Activated CD4-positive, alpha-beta T cell treated with anti-CD3 and anti-CD28 coated beads, Interleukin-2, amount 10 ng/mL, durations not matched to agents 7 days and 5 days (primary cell): ENCODE data around the gene MAP3K14. TPM values are rescaled to one million over a fixed set of nuclear protein-coding genes. Genes with fewer than 3 reads are reported as not detected.

Source experiments
- CTCF ChIA-PET: fragments of 350-600 bp; sonication (Branson Sonifier 250); formaldehyde crosslinking; loops from one replicate; lab custom pipeline; 2021; ENCODE audit warnings: antibody characterized with exemption; lab: Charles Lee
- POLR2A ChIA-PET: fragments of 350-600 bp; sonication (Branson Sonifier 250); formaldehyde crosslinking; loops from one replicate; lab custom pipeline; 2021; ENCODE audit warnings: antibody characterized with exemption; lab: Charles Lee
- DNase-seq: peaks from one replicate; pipeline ENCODE4 v3.0.0-alpha.2; 2020
- H3K27ac Mint-ChIP-seq: one replicate; pipeline ENCODE4 v1.8.0; 2021; ENCODE audit warnings: mild to moderate bottlenecking, moderate library complexity, mixed read lengths
- H3K27me3 Mint-ChIP-seq: one replicate; pipeline ENCODE4 v1.8.0; 2021; ENCODE audit warnings: mixed read lengths
- H3K36me3 Mint-ChIP-seq: one replicate; pipeline ENCODE4 v1.8.0; 2021; ENCODE audit warnings: low read depth, mixed read lengths
- H3K4me1 Mint-ChIP-seq: one replicate; pipeline ENCODE4 v1.8.0; 2021; ENCODE audit warnings: mixed read lengths
- H3K4me3 Mint-ChIP-seq: one replicate; pipeline ENCODE4 v1.8.0; 2021; ENCODE audit warnings: mild to moderate bottlenecking, moderate library complexity, mixed read lengths
- H3K9me3 Mint-ChIP-seq: one replicate; pipeline ENCODE4 v1.8.0; 2021; ENCODE audit warnings: mixed read lengths
- total RNA-seq, 2 experiments: library from RNA; stranded (reverse); gene quantifications; one replicate each; pipeline ENCODE4 v1.2.3, GENCODE V29; 2021

The MAP3K14 gene
- total RNA-seq, 2 experiments from 2014 or later = 25.8 to 26.0 TPM

GRCh38 chr17:45266372-45266926, 50.4 kb downstream of the MAP3K14 start:
- peaks cover 17% of the 10 kb centered on the region for H3K4me1 Mint-ChIP-seq
- CTCF ChIA-PET = interaction anchor here (0.7 to 2.9 kb wide), 8 partner anchors 10 to 229 kb away, joined by 3 to 15 read pairs (median 4); no protein-coding TSS in a partner anchor
- no peaks in the 10 kb centered on the region for H3K9me3 Mint-ChIP-seq
- peaks cover 48% of the 10 kb centered on the region for H3K36me3 Mint-ChIP-seq
- POLR2A ChIA-PET = no interaction called here
- no peak overlapping the region for H3K27ac Mint-ChIP-seq
- no peak for DNase-seq
- no peak overlapping the region for H3K4me3 Mint-ChIP-seq
- H3K27me3 Mint-ChIP-seq = no peaks in the 10 kb centered on the region

GRCh38 chr17:45265821-45266220, 51.0 kb downstream of the MAP3K14 start:
- ChIA-PET POLR2A (no interaction called here), CTCF (interaction anchor here (0.6 to 2.9 kb wide), 10 partner anchors 10 to 228 kb away, joined by 3 to 15 read pairs (median 4); no protein-coding TSS in a partner anchor)
- Mint-ChIP-seq H3K27me3 (no peaks in the 10 kb centered on the region), H3K9me3 (no peaks in the 10 kb centered on the region), H3K4me1 (peaks cover 23% of the 10 kb centered on the region), H3K36me3 (peaks cover 46% of the 10 kb centered on the region), H3K4me3 (no peak overlapping the region), H3K27ac (no peak overlapping the region)
- no peak for DNase-seq

- CTCF ChIA-PET = interaction anchor here (1.0 to 1.3 kb wide), 3 partner anchors 10 to 120 kb away, joined by 3 to 8 read pairs (median 7); no protein-coding TSS in a partner anchor
Measured at GRCh38 chr17:45264988-45265387, 51.8 kb downstream of the MAP3K14 start.

GRCh38 chr17:45264430-45264829, 52.4 kb downstream of the MAP3K14 start:
- ChIA-PET CTCF (interaction anchor here (0.9 to 1.0 kb wide), 3 partner anchors 9 to 127 kb away, joined by 3 to 8 read pairs (median 3); no protein-coding TSS in a partner anchor), POLR2A (no interaction called here)
- no peak for DNase-seq
- Mint-ChIP-seq H3K4me1 (peaks cover 29% of the 10 kb centered on the region), H3K4me3 (no peak overlapping the region), H3K27me3 (no peaks in the 10 kb centered on the region), H3K9me3 (no peaks in the 10 kb centered on the region), H3K36me3 (peaks cover 39% of the 10 kb centered on the region), H3K27ac (no peak overlapping the region)

More at GRCh38 chr17:45264988-45265387, 51.8 kb downstream of the MAP3K14 start:
- no peak overlapping the region for H3K27ac Mint-ChIP-seq
- peaks cover 29% of the 10 kb centered on the region for H3K4me1 Mint-ChIP-seq
- no peak overlapping the region for H3K4me3 Mint-ChIP-seq
- H3K9me3 Mint-ChIP-seq = no peaks in the 10 kb centered on the region
- no peaks in the 10 kb centered on the region for H3K27me3 Mint-ChIP-seq
- no peak for DNase-seq
- H3K36me3 Mint-ChIP-seq = peaks cover 45% of the 10 kb centered on the region
- POLR2A ChIA-PET = no interaction called here

GRCh38 chr17:45263477-45263860, 53.4 kb downstream of the MAP3K14 start:
- Mint-ChIP-seq H3K4me3 (no peak overlapping the region), H3K4me1 (peaks cover 29% of the 10 kb centered on the region), H3K27me3 (no peaks in the 10 kb centered on the region), H3K36me3 (peaks cover 34% of the 10 kb centered on the region), H3K9me3 (no peaks in the 10 kb centered on the region), H3K27ac (no peak overlapping the region)
- DNase-seq = no peak
- ChIA-PET CTCF (interaction anchor here (1.1 kb wide), 1 partner anchor 28 kb away, joined by 3 read pairs; no protein-coding TSS in a partner anchor), POLR2A (no interaction called here)

- Mint-ChIP-seq H3K27me3 (no peaks in the 10 kb centered on the region), H3K36me3 (peaks cover 30% of the 10 kb centered on the region), H3K4me3 (peak overlapping the region; percentile 74), H3K9me3 (no peaks in the 10 kb centered on the region), H3K4me1 (peaks cover 33% of the 10 kb centered on the region), H3K27ac (peak overlapping the region; percentile 82)
- ChIA-PET POLR2A (no interaction called here), CTCF (interaction anchor here (0.6 to 1.2 kb wide), 3 partner anchors 14 to 28 kb away, joined by 3 to 4 read pairs (median 3); no protein-coding TSS in a partner anchor)
- no peak for DNase-seq
Measured at GRCh38 chr17:45262516-45263476, 54.0 kb downstream of the MAP3K14 start.

GRCh38 chr17:45261577-45262515, 55.0 kb downstream of the MAP3K14 start, which contains the start of gene SPATA32:
SPATA32 (minus strand) TSS chr17:45262094; CDS start chr17:45262016, 78 bp downstream.
- Mint-ChIP-seq H3K27ac (peak within 1 kb of the TSS; percentile 85), H3K9me3 (no peaks in the 10 kb centered on the region), H3K36me3 (peaks cover 21% of the 10 kb centered on the region), H3K27me3 (no peaks in the 10 kb centered on the region), H3K4me3 (peak within 1 kb of the TSS; percentile 74), H3K4me1 (peaks cover 40% of the 10 kb centered on the region)
- ChIA-PET CTCF (interaction anchor here (1.2 kb wide), 1 partner anchor 15 kb away, joined by 4 read pairs; no protein-coding TSS in a partner anchor), POLR2A (no interaction called here)
- DNase-seq = peak; percentile 68

GRCh38 chr17:45260204-45260783, 56.5 kb downstream of the MAP3K14 start:
- ChIA-PET POLR2A (interaction anchor here (0.6 to 1.2 kb wide), 2 partner anchors 25 to 34 kb away, joined by 5 read pairs; no protein-coding TSS in a partner anchor), CTCF (interaction anchor here (1.1 to 1.6 kb wide), 3 partner anchors 14 to 125 kb away, joined by 5 to 10 read pairs (median 6); partner anchors contain the start of gene ACBD4)
- no peak overlapping the region for H3K27ac Mint-ChIP-seq

GRCh38 chr17:45258981-45259380, 57.8 kb downstream of the MAP3K14 start:
- H3K4me1 Mint-ChIP-seq = peaks cover 54% of the 10 kb centered on the region
- ChIA-PET CTCF (interaction anchor here (0.6 to 1.6 kb wide), 7 partner anchors 12 to 126 kb away, joined by 3 to 10 read pairs (median 4); partner anchors contain the start of gene FMNL1), POLR2A (no interaction called here)
- no peak for DNase-seq
- H3K9me3 Mint-ChIP-seq = no peaks in the 10 kb centered on the region
- H3K27ac Mint-ChIP-seq = no peak overlapping the region
- H3K36me3 Mint-ChIP-seq = peaks cover 11% of the 10 kb centered on the region
- no peak overlapping the region for H3K4me3 Mint-ChIP-seq
- H3K27me3 Mint-ChIP-seq = no peaks in the 10 kb centered on the region

More at GRCh38 chr17:45260204-45260783, 56.5 kb downstream of the MAP3K14 start:
- Mint-ChIP-seq H3K9me3 (no peaks in the 10 kb centered on the region), H3K27me3 (no peaks in the 10 kb centered on the region), H3K4me3 (no peak overlapping the region), H3K36me3 (peaks cover 17% of the 10 kb centered on the region), H3K4me1 (peaks cover 50% of the 10 kb centered on the region)
- no peak for DNase-seq

- H3K27me3 Mint-ChIP-seq = no peaks in the 10 kb centered on the region
- ChIA-PET POLR2A (no interaction called here), CTCF (interaction anchor here (0.9 to 5.0 kb wide), 7 partner anchors 8 to 60 kb away, joined by 3 to 21 read pairs (median 4); partner anchors contain the start of gene MAP3K14)
- peak overlapping the region; percentile 69 for H3K27ac Mint-ChIP-seq
- no peak for DNase-seq
- H3K4me3 Mint-ChIP-seq = no peak overlapping the region
- H3K9me3 Mint-ChIP-seq = no peaks in the 10 kb centered on the region
- H3K4me1 Mint-ChIP-seq = peaks cover 58% of the 10 kb centered on the region
- peaks cover 7% of the 10 kb centered on the region for H3K36me3 Mint-ChIP-seq
Measured at GRCh38 chr17:45257115-45257514, 59.7 kb downstream of the MAP3K14 start.
